Activated CD8-positive, alpha-beta T cell treated with anti-CD3 and anti-CD28 coated beads for 36 hours (primary cell): ENCODE measurements around the gene CCDC196. TPM values are rescaled to one million over a fixed set of nuclear protein-coding genes. Genes with fewer than 3 reads are reported as not detected.

Experiments used
- ATAC-seq: fragments of 200-7000 bp; cut with Tn5 transposase; one replicate; pipeline ENCODE4 v1.10.0; 2021; ENCODE audit warnings: mild to moderate bottlenecking, moderate library complexity
- CTCF ChIA-PET: fragments of 350-600 bp; sonication (Branson Sonifier 250); formaldehyde crosslinking; loops from one replicate; lab custom pipeline; 2021; ENCODE audit warnings: antibody characterized with exemption; lab: Charles Lee
- POLR2A ChIA-PET: fragments of 350-600 bp; sonication (Branson Sonifier 250); formaldehyde crosslinking; loops from one replicate; lab custom pipeline; 2021; ENCODE audit warnings: antibody characterized with exemption; lab: Charles Lee
- DNase-seq: peaks from one replicate; pipeline ENCODE4 v3.0.0-alpha.2; 2020
- H3K27ac Mint-ChIP-seq: one replicate; pipeline ENCODE4 v1.8.0; 2021; ENCODE audit warnings: mild to moderate bottlenecking, mixed read lengths
- H3K27me3 Mint-ChIP-seq: one replicate; pipeline ENCODE4 v1.8.0; 2021; ENCODE audit warnings: mixed read lengths
- H3K36me3 Mint-ChIP-seq: one replicate; pipeline ENCODE4 v1.8.0; 2021; ENCODE audit warnings: low read depth, mixed read lengths
- H3K4me1 Mint-ChIP-seq: one replicate; pipeline ENCODE4 v1.8.0; 2021; ENCODE audit warnings: low read depth, mixed read lengths
- H3K4me3 Mint-ChIP-seq: one replicate; pipeline ENCODE4 v1.8.0; 2021; ENCODE audit warnings: mild to moderate bottlenecking, moderate library complexity, mixed read lengths
- H3K9me3 Mint-ChIP-seq: one replicate; pipeline ENCODE4 v1.8.0; 2021; ENCODE audit warnings: mixed read lengths
- CTCF ChIP-seq: fragments of 200-600 bp; IDR thresholded peaks from one replicate; pipeline ENCODE4 v1.8.0; 2022; ENCODE audit warnings: antibody characterized with exemption, mild to moderate bottlenecking
- intact Hi-C: fragments of 100-400 bp; cut with micrococcal nuclease; formaldehyde crosslinking; loops from one replicate; pipeline ENCODE4 v1.10.0; 2022
- total RNA-seq, 2 experiments: library from RNA; stranded (reverse); gene quantifications; one replicate each; pipeline ENCODE4 v1.2.3, GENCODE V29; 2021

Gene CCDC196
- total RNA-seq, 2 experiments from 2014 or later: not detected

- intact Hi-C loops: no loop called here
- no peak overlapping the region for H3K4me3 Mint-ChIP-seq
- H3K27me3 Mint-ChIP-seq: no peaks in the 10 kb centered on the region
- ChIA-PET CTCF (interaction anchor here (1.0 kb wide), 1 partner anchor 8 kb away, joined by 3 read pairs; no protein-coding TSS in a partner anchor), POLR2A (no interaction called here)
- ATAC-seq (no peak), DNase-seq (no peak)
- no peak overlapping the region for H3K27ac Mint-ChIP-seq
- H3K4me1 Mint-ChIP-seq: no peaks in the 10 kb centered on the region
- H3K36me3 Mint-ChIP-seq: no peaks in the 10 kb centered on the region
- no peak for TF ChIP-seq CTCF
- no peaks in the 10 kb centered on the region for H3K9me3 Mint-ChIP-seq
These were observed 993 bp downstream of the CCDC196 start for GRCh38 chr14:66487164-66487563.

GRCh38 chr14:66490143-66491111, 4.3 kb downstream of the CCDC196 start:
- Mint-ChIP-seq H3K27ac (no peak overlapping the region), H3K9me3 (no peaks in the 10 kb centered on the region), H3K4me3 (no peak overlapping the region), H3K27me3 (no peaks in the 10 kb centered on the region), H3K4me1 (peaks cover 1% of the 10 kb centered on the region), H3K36me3 (no peaks in the 10 kb centered on the region)
- ATAC-seq: no peak
- TF ChIP-seq CTCF: no peak
- DNase-seq: no peak
- CTCF ChIA-PET: interaction anchor here (1.3 kb wide), 1 partner anchor 9 kb away, joined by 3 read pairs; no protein-coding TSS in a partner anchor
- intact Hi-C loops: no loop called here
- POLR2A ChIA-PET: no interaction called here

- H3K4me3 Mint-ChIP-seq: no peak overlapping the region
- ChIA-PET POLR2A (no interaction called here), CTCF (no interaction called here)
- peaks cover 20% of the 10 kb centered on the region for H3K4me1 Mint-ChIP-seq
- H3K27ac Mint-ChIP-seq: no peak overlapping the region
- H3K9me3 Mint-ChIP-seq: no peaks in the 10 kb centered on the region
- DNase-seq (no peak), ATAC-seq (no peak)
- peaks cover 2% of the 10 kb centered on the region for H3K27me3 Mint-ChIP-seq
- intact Hi-C loops: no loop called here
- H3K36me3 Mint-ChIP-seq: no peaks in the 10 kb centered on the region
- TF ChIP-seq CTCF: no peak
These were observed 7.6 kb downstream of the CCDC196 start for GRCh38 chr14:66493750-66494149.

- H3K27me3 Mint-ChIP-seq: peaks cover 2% of the 10 kb centered on the region
- H3K9me3 Mint-ChIP-seq: no peaks in the 10 kb centered on the region
- DNase-seq: peak; percentile 49
- TF ChIP-seq CTCF: peak; percentile 71
- peaks cover 20% of the 10 kb centered on the region for H3K4me1 Mint-ChIP-seq
- ATAC-seq: peak; percentile 85
- H3K36me3 Mint-ChIP-seq: no peaks in the 10 kb centered on the region
- POLR2A ChIA-PET: interaction anchor here (0.5 kb wide), 1 partner anchor 328 kb away, joined by 3 read pairs; no protein-coding TSS in a partner anchor
- intact Hi-C loops: loop anchor here (5.0 kb wide), 2 partner anchors 247 to 622 kb away; no protein-coding TSS in a partner anchor
- no peak overlapping the region for H3K4me3 Mint-ChIP-seq
- CTCF ChIA-PET: interaction anchor here (0.6 to 1.9 kb wide), 12 partner anchors 9 to 649 kb away, joined by 3 to 5 read pairs (median 3); partner anchors contain the start of gene CCDC196
- no peak overlapping the region for H3K27ac Mint-ChIP-seq
These were observed 9.3 kb downstream of the CCDC196 start for GRCh38 chr14:66495218-66496098.
